ENCODE data around the gene MICAL3. TPM values are rescaled to one million over a fixed set of nuclear protein-coding genes. Genes with fewer than 3 reads are reported as not detected.

MICAL3 gene
- total RNA-seq, 1 donor from 2014 or later, result 44.8 TPM

DNA sequence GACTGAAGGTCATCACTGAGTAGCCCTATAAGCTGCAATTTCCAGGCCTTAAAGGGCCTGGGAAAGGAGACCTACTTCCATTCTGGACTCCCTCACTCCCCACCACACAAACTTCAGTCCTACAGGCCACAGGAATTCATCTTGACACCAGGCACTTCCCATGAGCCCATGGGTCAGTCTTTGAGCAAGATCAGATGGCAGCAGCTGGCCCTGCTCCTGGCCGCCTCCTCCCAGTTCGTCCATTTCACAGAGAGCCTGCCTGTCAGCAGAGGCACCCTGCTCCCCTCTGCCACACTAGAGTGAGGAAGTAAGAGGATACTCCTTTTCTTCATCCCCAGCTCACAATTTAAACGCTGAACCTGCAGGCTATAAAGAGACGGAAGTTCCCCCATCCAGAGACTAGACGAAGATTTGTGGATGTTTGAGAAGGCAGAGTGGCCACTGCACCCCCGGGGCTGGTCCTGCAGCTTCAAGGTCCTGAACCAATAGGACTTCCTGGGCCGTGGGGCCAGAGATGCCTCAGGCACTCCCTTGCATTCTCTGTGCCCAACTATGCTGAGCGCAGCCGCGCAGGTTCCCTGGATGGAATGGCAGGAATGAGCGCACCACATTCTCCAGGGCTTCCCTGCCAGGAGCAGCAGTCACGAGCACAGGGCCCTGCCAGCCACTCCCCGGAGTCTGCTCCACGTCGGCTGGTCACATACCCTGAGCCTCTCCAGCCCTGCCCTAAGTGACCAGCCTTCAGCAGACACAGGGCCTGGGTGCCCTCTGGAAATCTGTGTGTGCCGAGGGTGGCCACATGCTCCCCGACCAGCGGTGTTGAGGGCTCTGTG lies 216.6 kb downstream of the MICAL3 start:
- DNase-seq (ENCODE audit: low spot score in 2 of 2) (no peak), FAIRE-seq (no peak)

DNA sequence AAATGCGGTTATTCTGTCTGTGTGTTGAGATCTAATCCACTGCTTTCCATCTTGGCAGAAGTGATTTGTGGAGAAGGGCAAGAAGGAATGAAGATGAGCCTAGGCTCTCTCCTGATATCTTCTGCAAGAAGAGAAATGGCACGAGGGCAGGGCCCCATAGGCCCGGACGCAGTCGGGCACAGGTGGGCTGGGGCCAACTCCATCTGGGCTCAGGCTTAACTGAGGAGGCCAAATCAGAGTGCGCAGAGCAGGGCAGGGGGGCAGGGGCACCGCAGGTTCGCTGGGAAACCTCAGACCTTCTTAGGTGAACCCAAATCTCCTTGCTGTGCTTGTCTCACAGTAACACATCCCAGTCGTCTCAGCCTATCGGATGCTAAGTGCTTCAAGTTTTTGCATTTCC lies 217.3 kb downstream of the MICAL3 start:
- no peak for DNase-seq (ENCODE audit: low spot score in 2 of 2)
- FAIRE-seq, result no peak

GRCh38 chr22:17806437-17806836 lies 217.9 kb downstream of the MICAL3 start:
- FAIRE-seq, result no peak

DNA sequence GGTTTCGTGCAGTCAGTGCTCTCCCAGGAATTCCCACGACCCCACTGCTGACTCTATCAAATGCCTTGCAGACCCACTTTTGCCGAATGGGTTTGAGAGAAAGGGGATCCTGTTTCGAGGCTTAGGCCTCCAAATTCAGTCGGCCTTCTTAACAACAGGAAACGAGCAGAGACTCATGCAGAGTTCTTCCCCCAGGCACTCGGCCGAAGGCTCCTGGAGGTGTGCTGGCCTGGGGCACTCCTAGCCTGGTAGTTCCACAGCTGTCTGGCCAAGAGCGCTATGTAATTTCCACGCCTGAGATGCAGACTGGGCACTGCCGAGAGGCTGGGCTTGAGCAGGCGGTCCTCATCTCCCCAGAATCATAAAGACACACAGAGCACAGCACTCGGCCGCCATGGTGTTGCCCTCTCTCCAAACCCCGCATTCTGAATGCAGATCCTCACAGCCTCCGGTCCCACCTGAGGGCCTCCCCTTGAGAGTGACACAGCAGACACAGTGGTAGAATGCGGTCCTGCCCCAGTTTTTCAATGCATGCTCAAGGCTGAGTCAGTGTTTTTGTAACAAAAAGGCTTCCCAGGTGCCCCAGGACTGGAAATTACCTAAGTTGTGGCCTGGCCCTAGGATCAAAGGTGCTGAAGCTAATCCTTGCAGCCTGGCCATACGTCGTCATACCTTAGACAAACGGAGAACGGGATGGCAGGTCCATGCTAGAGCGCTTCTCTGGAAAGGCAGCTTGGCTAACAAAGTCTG lies 219.9 kb downstream of the MICAL3 start:
- DNase-seq (ENCODE audit: low spot score in 2 of 2) (no peak), FAIRE-seq (no peak)

More at GRCh38 chr22:17806437-17806836, 217.9 kb downstream of the MICAL3 start:
- DNase-seq (ENCODE audit: low spot score in 2 of 2), result no peak

DNA sequence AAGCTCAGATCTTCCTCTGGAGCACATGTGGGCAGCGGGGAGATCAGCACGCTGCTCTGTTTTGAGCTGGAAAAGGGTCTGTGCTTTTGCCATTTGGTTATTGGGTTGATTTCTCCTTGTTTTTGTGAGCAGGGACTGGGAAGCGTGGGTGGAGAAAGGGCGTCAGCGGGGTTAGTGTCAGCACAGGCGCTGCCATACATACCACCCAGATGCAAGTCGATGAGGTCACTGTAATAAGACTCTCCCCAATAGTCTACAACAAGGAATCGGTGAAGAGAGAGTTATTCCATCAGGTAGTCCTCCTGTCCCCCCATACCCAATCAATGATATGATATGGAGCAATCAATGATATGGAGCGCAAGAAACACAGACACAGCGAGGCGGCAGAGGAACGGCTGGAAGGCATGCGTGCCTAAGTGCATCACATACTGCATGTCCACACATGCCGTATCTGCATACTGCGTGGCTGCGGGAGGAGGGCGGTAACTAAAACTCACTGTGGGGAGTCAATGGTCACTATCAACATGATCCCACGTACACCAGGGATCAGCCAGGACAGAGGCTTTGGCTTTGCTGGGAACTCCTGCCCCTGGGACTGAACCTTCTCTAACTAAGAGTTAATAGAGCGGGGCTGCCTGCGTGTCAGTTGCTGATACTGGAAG lies 220.6 kb downstream of the MICAL3 start:
- FAIRE-seq (no peak), DNase-seq (ENCODE audit: low spot score in 2 of 2) (no peak)

DNA sequence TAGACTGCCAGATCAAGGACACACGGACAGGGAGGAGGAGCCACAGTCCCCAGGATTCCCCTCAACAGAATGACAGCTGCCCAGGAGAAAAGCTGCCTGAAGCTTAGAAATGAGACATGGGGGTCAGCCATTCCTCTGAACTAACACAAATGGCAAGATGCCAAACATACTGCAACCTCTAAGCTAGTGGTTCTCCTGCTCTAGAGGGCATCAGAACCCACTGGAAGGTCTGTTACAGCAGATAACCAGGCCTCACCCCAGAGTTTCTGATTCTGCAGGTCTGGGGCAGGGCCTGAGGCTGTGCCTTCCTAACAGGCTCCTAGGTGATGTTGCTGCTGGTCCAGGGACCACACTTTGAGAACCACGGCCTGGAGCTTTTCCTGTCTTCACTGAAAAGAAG lies 221.5 kb downstream of the MICAL3 start:
- no peak for FAIRE-seq

GRCh38 chr22:17802411-17802810 lies 221.9 kb downstream of the MICAL3 start:
- DNase-seq (ENCODE audit: low spot score in 2 of 2) (no peak), FAIRE-seq (no peak)

More for the DNA sequence above, 221.5 kb downstream of the MICAL3 start:
- DNase-seq (ENCODE audit: low spot score in 2 of 2), result no peak

DNA sequence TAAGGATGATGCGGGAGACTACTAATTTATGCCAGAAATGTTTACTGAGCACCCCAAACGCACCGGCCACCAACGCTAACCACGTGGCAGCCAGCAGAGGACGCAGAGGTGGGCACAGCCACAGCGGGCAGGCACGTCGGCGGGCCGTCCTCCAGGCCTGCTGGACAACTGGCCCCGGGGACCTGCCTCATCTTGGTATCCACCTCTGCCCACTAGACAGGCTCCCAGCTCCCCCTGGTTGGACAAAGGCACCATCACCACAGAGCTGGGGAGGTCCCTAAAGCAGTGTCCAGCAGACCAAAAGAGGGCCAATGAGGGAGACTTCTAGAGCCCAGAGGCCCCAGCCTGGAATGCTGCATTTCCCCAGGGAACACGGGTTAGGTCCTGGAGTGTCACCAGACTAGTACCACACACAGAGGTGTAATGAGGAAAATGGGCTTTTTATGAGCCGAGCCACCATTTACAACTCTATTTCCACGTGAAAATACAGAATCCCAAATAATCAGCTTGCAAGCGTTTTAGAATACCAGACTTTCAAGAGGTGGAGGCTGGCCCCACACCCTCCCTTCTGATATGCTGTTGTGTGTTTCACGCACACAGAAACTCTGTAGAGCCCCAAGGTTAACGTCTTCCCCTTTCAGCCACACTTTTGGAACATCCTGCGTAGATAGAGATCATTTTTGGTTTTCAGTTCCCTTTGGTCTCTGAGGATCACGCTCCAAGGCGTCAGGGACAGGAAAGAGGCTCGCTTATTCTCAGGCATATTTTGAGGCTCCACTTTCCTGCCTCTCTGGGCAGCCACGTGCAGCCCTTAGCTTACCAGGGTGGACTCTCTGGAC lies 226.4 kb downstream of the MICAL3 start:
- no peak for FAIRE-seq
- no peak for DNase-seq (ENCODE audit: low spot score in 2 of 2)

- FAIRE-seq, result no peak
Observed at GRCh38 chr22:17796695-17797094, 227.7 kb downstream of the MICAL3 start.

DNA sequence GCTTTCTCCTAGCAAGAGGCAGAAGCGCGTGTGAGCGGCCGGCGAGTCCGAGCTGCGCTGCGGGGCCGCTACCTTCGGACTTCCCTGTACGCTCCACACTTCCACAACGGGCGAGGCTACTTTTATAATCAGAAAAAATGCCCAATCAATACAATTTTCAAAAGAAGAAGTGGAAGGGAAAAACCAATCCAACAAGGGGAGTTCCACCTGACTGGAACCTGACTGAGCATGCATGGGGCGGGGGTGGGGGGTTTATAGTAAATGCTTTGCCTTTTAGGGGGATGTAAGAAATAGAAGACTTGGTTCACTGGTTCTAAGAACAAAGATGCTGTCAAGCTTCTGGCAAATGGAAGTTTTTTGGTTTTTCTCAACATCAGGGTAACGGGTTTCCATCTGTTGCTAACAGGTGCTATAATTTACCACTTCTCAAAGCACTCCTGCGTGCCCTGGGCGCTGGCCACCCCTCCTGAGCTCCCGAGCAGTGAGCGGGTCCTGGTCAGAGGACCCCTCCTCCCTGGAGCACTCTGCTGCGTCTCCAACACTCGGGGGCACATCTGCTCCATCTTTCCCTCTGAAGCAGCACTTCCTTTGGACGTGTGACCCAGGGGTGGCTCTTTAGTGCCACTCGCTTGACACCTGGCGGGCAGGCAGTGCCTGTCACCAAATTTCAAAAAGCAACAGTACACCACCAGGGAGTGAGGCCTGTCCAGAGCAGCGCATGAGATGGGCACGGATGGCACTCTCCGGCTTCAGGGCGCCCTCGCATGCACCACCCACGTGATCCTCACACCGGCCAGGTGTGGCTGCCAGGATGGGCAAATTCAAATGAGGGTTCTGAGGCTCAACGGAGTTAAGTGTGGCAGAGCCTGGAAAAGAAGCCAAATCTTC lies 228.5 kb downstream of the MICAL3 start:
- no peak for DNase-seq (ENCODE audit: low spot score in 2 of 2)
- FAIRE-seq, result no peak

More at GRCh38 chr22:17796695-17797094, 227.7 kb downstream of the MICAL3 start:
- no peak for DNase-seq (ENCODE audit: low spot score in 2 of 2)

GRCh38 chr22:17794726-17795542 lies 229.4 kb downstream of the MICAL3 start:
- no peak for FAIRE-seq
- no peak for DNase-seq (ENCODE audit: low spot score in 2 of 2)

- FAIRE-seq (no peak), DNase-seq (ENCODE audit: low spot score in 2 of 2) (no peak)
Observed at GRCh38 chr22:17792854-17793434, 231.4 kb downstream of the MICAL3 start.

DNA sequence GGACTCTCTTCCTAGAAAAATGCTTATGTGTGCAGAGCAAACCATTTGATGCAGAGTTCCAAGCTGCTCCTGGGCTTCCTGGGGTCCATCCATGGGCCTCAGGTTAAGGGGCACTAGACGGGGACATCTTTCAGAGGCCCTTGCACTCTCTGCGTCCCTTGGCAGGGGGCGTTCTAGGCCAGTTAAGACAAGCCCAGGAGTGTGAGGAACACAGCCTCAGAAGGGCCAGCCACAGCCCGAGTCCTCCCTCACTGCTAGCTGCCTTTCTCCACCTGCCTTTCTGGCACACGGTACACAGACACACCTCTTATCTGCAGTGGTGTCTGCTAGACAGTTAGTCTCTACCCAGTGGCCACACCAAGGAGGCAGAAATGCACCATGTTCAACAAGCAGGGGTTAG lies 232.1 kb downstream of the MICAL3 start:
- DNase-seq (ENCODE audit: low spot score in 2 of 2), result no peak
- FAIRE-seq, result no peak

- FAIRE-seq, result no peak
- no peak for DNase-seq (ENCODE audit: low spot score in 2 of 2)
Observed at GRCh38 chr22:17791196-17791595, 233.2 kb downstream of the MICAL3 start.

DNA sequence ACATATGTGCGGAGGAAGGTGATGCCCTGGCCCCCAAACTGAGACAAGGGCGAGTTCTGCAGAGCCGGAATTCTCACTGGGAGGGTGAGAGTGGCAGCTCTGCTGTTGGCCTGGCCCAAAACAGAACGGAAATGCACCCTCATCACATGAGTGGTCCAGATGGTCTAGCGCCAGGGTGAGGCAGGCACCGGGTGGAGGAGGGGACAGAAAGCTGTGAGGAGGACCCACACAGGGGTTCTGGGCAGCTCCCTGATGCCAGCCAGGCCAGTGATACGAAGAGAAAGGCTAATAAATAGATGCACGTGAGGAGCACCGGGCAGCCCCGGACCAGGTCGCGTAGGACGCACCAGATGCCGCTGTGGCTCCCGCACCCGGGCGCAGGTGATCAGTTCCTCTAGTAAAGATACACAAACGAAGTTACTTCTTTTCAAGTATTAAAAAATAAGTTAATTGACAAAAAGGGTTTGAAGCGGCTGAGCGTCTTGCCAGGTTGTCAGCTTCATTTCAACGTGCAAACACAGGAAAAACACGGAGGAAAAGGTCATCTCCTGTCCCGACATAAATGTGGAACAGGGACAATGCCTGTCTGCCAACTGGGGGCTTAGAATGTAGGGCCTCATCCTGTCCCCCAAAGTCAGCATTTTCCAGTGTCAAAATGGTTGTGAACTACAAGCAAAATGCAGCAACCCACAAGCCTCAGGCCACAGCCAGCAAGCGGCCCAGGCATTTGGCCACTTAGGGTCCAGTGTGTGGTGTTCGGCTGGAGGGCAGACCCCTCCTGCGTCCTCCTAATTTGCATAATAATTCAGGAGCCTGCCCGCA lies 234.8 kb downstream of the MICAL3 start:
- no peak for FAIRE-seq
- DNase-seq (ENCODE audit: low spot score in 2 of 2), result no peak

DNA sequence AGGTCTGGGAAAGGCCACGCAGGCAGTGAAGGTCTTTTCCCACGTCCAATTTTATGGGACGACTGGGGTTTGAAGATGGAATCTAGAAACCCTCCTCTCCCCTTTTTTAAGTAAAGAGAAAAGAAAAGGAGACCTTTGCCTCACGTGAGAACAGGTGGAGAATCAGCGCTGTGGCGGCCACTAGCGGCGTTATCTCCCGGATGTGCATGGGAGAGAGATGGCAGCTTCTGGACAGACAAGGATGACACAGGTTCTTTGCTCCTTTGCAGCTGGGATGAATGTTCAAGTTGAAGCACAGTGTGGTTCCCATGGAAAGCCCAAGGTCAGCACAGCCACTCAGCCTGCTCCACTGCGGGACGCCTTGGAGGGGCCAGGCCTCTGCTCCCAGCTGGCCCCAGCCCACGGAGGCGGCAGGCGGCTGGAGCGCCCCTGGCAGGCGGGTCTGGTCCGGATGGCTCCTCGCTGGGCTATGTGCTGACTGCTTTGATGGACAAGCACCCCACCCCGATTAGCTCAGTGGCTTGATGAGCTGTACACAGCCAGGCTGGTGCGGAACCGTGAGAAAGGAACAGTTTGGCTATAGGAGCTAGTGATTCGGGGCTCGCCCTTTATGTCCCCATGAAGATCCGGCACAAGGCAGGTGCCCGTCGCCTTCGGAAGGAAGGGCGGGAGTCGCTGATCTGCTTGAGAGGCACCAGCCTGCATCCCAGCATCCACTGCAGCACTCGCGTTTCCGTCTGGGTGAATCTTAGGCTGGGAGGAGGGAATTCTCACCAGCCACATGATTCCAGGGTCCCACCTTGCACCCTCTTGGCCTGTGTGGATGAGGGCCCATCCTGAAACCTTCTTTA lies 235.6 kb downstream of the MICAL3 start:
- FAIRE-seq (no peak), DNase-seq (ENCODE audit: low spot score in 2 of 2) (no peak)
